ENCODE data around the gene HAPLN3. TPM values are rescaled to one million over a fixed set of nuclear protein-coding genes. Genes with fewer than 3 reads are reported as not detected.

Gene HAPLN3
- polyA plus RNA-seq, 1 donor from 2014 or later: not detected

DNA sequence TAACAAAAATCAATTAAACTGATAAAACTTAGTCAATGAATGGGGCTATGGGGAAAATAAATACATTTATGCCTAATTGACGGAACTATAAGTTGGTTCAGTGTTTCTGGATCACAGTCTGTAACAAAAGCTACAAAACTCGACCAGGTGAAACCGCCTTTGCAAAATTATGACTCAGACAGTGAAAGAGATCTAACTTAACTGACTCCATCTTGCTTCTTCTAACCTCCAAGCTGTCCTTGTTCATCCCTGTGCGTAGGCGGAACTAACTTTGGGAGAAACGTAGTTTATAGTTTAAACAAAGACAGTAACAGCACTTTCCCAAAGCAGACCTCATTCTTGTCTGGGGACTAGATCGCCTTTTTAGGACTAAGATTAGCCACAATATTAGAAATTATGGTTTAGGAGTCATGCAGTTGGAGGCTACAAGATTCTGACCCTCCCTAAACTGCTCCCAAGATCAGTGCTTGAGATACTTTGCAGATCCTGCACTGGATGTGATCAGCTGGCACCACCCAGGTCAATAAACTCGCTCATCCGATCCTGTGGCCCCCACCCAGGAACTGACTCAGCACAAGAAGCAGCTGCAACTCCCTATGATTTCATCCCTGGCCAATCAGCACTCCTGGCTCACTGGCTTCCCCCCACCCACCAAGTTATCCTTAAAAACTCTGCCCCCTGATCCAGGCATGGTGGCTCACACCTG is 25.0 kb upstream of the HAPLN3 start:
- no peaks in the 10 kb centered on the region for H3K27me3 ChIP-seq (ENCODE audit: insufficient read depth, low read depth, low read length)
- H3K4me2 ChIP-seq (ENCODE audit: low read length): no peak overlapping the region
- H3K9ac ChIP-seq (ENCODE audit: low read length): no peak overlapping the region
- no peaks in the 10 kb centered on the region for H3K9me2 ChIP-seq (ENCODE audit: insufficient read depth, low read length)
- H3F3A ChIP-seq (ENCODE audit: insufficient read depth, low read length, poor library complexity, severe bottlenecking): no peaks in the 10 kb centered on the region
- TF ChIP-seq MXI1 (conservative IDR thresholded peaks at IDR 0.05; ENCODE audit: poor library complexity, severe bottlenecking): no peak
- no peak for TF ChIP-seq EZH2 (IDR thresholded peaks at IDR 0.05; ENCODE audit: borderline replicate concordance, insufficient read depth, low read length, poor library complexity, severe bottlenecking)
- no peak for TF ChIP-seq RAD21 (conservative IDR thresholded peaks at IDR 0.05)
- TF ChIP-seq, protein P1, sequence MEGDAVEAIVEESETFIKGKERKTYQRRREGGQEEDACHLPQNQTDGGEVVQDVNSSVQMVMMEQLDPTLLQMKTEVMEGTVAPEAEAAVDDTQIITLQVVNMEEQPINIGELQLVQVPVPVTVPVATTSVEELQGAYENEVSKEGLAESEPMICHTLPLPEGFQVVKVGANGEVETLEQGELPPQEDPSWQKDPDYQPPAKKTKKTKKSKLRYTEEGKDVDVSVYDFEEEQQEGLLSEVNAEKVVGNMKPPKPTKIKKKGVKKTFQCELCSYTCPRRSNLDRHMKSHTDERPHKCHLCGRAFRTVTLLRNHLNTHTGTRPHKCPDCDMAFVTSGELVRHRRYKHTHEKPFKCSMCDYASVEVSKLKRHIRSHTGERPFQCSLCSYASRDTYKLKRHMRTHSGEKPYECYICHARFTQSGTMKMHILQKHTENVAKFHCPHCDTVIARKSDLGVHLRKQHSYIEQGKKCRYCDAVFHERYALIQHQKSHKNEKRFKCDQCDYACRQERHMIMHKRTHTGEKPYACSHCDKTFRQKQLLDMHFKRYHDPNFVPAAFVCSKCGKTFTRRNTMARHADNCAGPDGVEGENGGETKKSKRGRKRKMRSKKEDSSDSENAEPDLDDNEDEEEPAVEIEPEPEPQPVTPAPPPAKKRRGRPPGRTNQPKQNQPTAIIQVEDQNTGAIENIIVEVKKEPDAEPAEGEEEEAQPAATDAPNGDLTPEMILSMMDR (IDR thresholded peaks at IDR 0.05; ENCODE audit: poor library complexity, severe bottlenecking): no peak
- TF ChIP-seq EP300 (conservative IDR thresholded peaks at IDR 0.05; ENCODE audit: poor library complexity, severe bottlenecking): no peak
- TF ChIP-seq POLR2AphosphoS5 (IDR thresholded peaks at IDR 0.05): no peak
- no peaks in the 10 kb centered on the region for H3K36me3 ChIP-seq (ENCODE audit: insufficient read depth, low read length)
- no peaks in the 10 kb centered on the region for H3K79me2 ChIP-seq (replicated peaks; ENCODE audit: insufficient read depth, low read length)
- H2AFZ ChIP-seq (ENCODE audit: low read depth, low read length): no peak overlapping the region
- H3K4me3 ChIP-seq (ENCODE audit: low read length): no peak overlapping the region
- no peak overlapping the region for H3K27ac ChIP-seq (ENCODE audit: low read length)
- no peaks in the 10 kb centered on the region for H4K20me1 ChIP-seq (ENCODE audit: insufficient read depth)
- no peaks in the 10 kb centered on the region for H3K9me3 ChIP-seq (ENCODE audit: low read length)

DNA sequence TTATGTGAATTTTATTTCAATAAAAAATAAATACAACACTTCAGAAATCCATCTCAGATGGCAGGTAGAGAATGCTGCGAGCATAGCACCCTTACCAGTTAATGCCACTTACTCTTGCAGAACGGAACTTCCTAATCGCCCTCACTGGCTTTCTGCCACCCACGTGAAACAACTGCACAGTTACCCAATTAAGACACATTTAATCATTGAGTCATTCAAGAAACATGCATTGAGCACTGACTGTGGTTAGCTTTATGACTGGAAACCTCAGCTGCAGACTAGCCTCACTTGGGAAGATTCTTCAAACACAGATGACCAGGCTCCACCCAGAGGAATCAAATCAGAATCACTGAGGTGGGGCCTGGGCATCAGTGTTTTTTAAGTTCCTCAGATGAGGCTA is 23.4 kb upstream of the HAPLN3 start:
- Histone ChIP-seq H2AFZ (ENCODE audit: low read depth, low read length) (no peak overlapping the region), H3F3A (ENCODE audit: insufficient read depth, low read length, poor library complexity, severe bottlenecking) (no peaks in the 10 kb centered on the region), H3K36me3 (ENCODE audit: insufficient read depth, low read length) (no peaks in the 10 kb centered on the region), H4K20me1 (ENCODE audit: insufficient read depth) (no peaks in the 10 kb centered on the region), H3K4me2 (ENCODE audit: low read length) (no peak overlapping the region), H3K27ac (ENCODE audit: low read length) (no peak overlapping the region), H3K9ac (ENCODE audit: low read length) (no peak overlapping the region), H3K79me2 (replicated peaks; ENCODE audit: insufficient read depth, low read length) (no peaks in the 10 kb centered on the region), H3K27me3 (ENCODE audit: insufficient read depth, low read depth, low read length) (no peaks in the 10 kb centered on the region), H3K4me3 (ENCODE audit: low read length) (no peak overlapping the region), H3K9me3 (ENCODE audit: low read length) (no peaks in the 10 kb centered on the region), H3K9me2 (ENCODE audit: insufficient read depth, low read length) (no peaks in the 10 kb centered on the region)
- TF ChIP-seq MXI1 (conservative IDR thresholded peaks at IDR 0.05; ENCODE audit: poor library complexity, severe bottlenecking) (no peak), POLR2AphosphoS5 (IDR thresholded peaks at IDR 0.05) (no peak)

DNA sequence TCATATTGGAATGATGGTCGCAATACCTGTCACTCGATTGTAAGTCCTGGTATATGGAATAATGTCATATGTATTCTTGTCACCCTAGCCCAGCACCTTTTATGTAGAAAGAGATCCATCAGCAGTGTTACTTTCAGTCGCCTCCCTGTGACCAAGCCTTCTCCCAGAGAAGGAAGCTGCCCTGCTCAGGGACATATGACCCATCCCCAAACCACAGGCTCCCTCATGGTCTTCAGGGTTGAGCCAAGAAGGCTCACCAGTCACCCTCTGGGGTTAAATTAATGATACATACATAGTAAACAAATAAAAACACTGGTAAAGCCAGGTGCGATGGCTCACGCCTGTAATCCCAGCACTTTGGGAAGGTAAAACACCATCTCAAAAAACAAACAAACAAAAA is 22.4 kb upstream of the HAPLN3 start:
- no peak for TF ChIP-seq RAD21 (conservative IDR thresholded peaks at IDR 0.05)
- no peak for TF ChIP-seq EZH2 (IDR thresholded peaks at IDR 0.05; ENCODE audit: borderline replicate concordance, insufficient read depth, low read length, poor library complexity, severe bottlenecking)
- TF ChIP-seq POLR2AphosphoS5 (IDR thresholded peaks at IDR 0.05): no peak
- TF ChIP-seq, protein P1 (IDR thresholded peaks at IDR 0.05; ENCODE audit: poor library complexity, severe bottlenecking): no peak
- TF ChIP-seq EP300 (conservative IDR thresholded peaks at IDR 0.05; ENCODE audit: poor library complexity, severe bottlenecking): no peak
- TF ChIP-seq, protein P2, sequence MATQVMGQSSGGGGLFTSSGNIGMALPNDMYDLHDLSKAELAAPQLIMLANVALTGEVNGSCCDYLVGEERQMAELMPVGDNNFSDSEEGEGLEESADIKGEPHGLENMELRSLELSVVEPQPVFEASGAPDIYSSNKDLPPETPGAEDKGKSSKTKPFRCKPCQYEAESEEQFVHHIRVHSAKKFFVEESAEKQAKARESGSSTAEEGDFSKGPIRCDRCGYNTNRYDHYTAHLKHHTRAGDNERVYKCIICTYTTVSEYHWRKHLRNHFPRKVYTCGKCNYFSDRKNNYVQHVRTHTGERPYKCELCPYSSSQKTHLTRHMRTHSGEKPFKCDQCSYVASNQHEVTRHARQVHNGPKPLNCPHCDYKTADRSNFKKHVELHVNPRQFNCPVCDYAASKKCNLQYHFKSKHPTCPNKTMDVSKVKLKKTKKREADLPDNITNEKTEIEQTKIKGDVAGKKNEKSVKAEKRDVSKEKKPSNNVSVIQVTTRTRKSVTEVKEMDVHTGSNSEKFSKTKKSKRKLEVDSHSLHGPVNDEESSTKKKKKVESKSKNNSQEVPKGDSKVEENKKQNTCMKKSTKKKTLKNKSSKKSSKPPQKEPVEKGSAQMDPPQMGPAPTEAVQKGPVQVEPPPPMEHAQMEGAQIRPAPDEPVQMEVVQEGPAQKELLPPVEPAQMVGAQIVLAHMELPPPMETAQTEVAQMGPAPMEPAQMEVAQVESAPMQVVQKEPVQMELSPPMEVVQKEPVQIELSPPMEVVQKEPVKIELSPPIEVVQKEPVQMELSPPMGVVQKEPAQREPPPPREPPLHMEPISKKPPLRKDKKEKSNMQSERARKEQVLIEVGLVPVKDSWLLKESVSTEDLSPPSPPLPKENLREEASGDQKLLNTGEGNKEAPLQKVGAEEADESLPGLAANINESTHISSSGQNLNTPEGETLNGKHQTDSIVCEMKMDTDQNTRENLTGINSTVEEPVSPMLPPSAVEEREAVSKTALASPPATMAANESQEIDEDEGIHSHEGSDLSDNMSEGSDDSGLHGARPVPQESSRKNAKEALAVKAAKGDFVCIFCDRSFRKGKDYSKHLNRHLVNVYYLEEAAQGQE (IDR thresholded peaks at IDR 0.05; ENCODE audit: borderline replicate concordance): no peak
- no peak for TF ChIP-seq TAF1 (IDR thresholded peaks at IDR 0.05; ENCODE audit: low read depth)
- TF ChIP-seq SMC3 (conservative IDR thresholded peaks at IDR 0.05; ENCODE audit: poor library complexity): no peak
- TF ChIP-seq MXI1 (conservative IDR thresholded peaks at IDR 0.05; ENCODE audit: poor library complexity, severe bottlenecking): no peak
- no peaks in the 10 kb centered on the region for H3K79me2 ChIP-seq (replicated peaks; ENCODE audit: insufficient read depth, low read length)
- no peak overlapping the region for H3K4me2 ChIP-seq (ENCODE audit: low read length)
- no peak overlapping the region for H3K27ac ChIP-seq (ENCODE audit: low read length)
- no peak overlapping the region for H3K4me3 ChIP-seq (ENCODE audit: low read length)
- H3K36me3 ChIP-seq (ENCODE audit: insufficient read depth, low read length): no peaks in the 10 kb centered on the region
- no peaks in the 10 kb centered on the region for H3K9me2 ChIP-seq (ENCODE audit: insufficient read depth, low read length)
- no peaks in the 10 kb centered on the region for H3K9me3 ChIP-seq (ENCODE audit: low read length)
- H3F3A ChIP-seq (ENCODE audit: insufficient read depth, low read length, poor library complexity, severe bottlenecking): no peaks in the 10 kb centered on the region
- H3K9ac ChIP-seq (ENCODE audit: low read length): no peak overlapping the region
- H4K20me1 ChIP-seq (ENCODE audit: insufficient read depth): no peaks in the 10 kb centered on the region
- peaks cover 8% of the 10 kb centered on the region for H3K27me3 ChIP-seq (ENCODE audit: insufficient read depth, low read depth, low read length)
- no peak overlapping the region for H2AFZ ChIP-seq (ENCODE audit: low read depth, low read length)

Data from neural cell (in vitro differentiated cells).